Measurements from ENCODE around the gene GCC2. TPM values are rescaled to one million over a fixed set of nuclear protein-coding genes. Genes with fewer than 3 reads are reported as not detected.
"Not testable (repeated sequence)": the region's sequence is repeated elsewhere in the genome, so short reads cannot be mapped to it uniquely, and the experiment has no call there.

Gene GCC2
- total RNA-seq, 1 donor from 2014 or later, result 43.4 TPM

GRCh38 chr2:108548208-108549003 is 99.4 kb downstream of the GCC2 start:
- no peak overlapping the region for H3K27ac Mint-ChIP-seq

DNA sequence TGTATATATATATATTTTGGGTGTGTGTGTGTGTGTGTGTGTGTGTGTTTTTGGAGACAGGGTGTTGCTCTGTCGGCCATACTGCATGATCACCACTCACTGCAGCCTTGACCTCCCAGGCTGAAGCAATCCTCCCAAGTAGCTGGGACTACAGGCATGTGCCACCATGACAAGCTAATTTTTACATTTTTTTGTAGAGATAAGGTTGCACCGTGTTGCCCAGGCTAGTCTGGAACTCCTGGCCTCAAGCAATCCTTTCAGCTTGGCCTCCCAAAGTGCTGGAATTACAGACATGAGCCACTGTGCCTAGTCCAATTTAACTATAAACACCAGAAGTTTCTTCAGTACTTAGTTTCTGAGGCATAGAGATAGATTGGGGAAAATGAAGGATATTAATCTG is 103.6 kb downstream of the GCC2 start:
- Mint-ChIP-seq H3K4me3 (no peak overlapping the region), H3K9me3 (no peaks in the 10 kb centered on the region), H3K36me3 (ENCODE audit: low read depth) (no peaks in the 10 kb centered on the region), H3K4me1 (peaks cover 8% of the 10 kb centered on the region), H3K27ac (no peak overlapping the region), H3K27me3 (no peaks in the 10 kb centered on the region)
- intact Hi-C loops (cut with micrococcal nuclease), result no loop called here
- no peak for DNase-seq

More at GRCh38 chr2:108548208-108549003, 99.4 kb downstream of the GCC2 start:
- Mint-ChIP-seq H3K9me3 (peaks cover 3% of the 10 kb centered on the region), H3K36me3 (ENCODE audit: low read depth) (peaks cover 11% of the 10 kb centered on the region), H3K4me3 (no peak overlapping the region), H3K27me3 (no peaks in the 10 kb centered on the region), H3K4me1 (peaks cover 6% of the 10 kb centered on the region)
- DNase-seq, result no peak
- intact Hi-C loops (cut with micrococcal nuclease), result no loop called here

- intact Hi-C loops (cut with micrococcal nuclease), result no loop called here
- H3K4me3 Mint-ChIP-seq, result no peak overlapping the region
These were observed 104.4 kb downstream of the GCC2 start for GRCh38 chr2:108553209-108553919.

DNA sequence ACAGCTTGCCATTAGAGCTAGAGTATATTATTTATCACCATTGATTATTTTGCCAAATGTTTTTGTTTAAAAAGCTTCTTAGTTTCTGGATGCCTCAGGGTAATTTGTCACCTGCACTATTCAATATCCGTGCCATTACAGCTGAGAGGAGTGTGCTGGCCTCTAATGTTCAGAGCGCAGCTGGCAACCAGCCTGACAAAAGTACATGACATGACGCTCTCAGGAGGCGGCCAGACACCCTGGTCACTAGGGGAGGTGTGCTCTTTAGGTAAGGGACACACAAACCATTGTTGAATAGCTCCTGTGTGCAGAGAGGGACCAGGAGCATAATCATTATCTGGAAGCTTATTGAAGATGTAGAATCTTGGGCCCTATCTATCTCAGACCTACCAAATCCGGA is 105.5 kb downstream of the GCC2 start:
- no peak for DNase-seq
- H3K9me3 Mint-ChIP-seq, result no peaks in the 10 kb centered on the region
- intact Hi-C loops (cut with micrococcal nuclease), result no loop called here
- no peak overlapping the region for H3K27ac Mint-ChIP-seq
- H3K4me1 Mint-ChIP-seq, result peaks cover 6% of the 10 kb centered on the region
- H3K27me3 Mint-ChIP-seq, result no peaks in the 10 kb centered on the region
- no peak overlapping the region for H3K4me3 Mint-ChIP-seq
- H3K36me3 Mint-ChIP-seq (ENCODE audit: low read depth), result no peaks in the 10 kb centered on the region

More at GRCh38 chr2:108553209-108553919, 104.4 kb downstream of the GCC2 start:
- DNase-seq, result no peak
- H3K4me1 Mint-ChIP-seq, result peaks cover 6% of the 10 kb centered on the region
- no peaks in the 10 kb centered on the region for H3K9me3 Mint-ChIP-seq
- no peak overlapping the region for H3K27ac Mint-ChIP-seq
- no peaks in the 10 kb centered on the region for H3K36me3 Mint-ChIP-seq (ENCODE audit: low read depth)
- no peaks in the 10 kb centered on the region for H3K27me3 Mint-ChIP-seq

GRCh38 chr2:108555572-108555971 is 106.6 kb downstream of the GCC2 start:
- Mint-ChIP-seq H3K36me3 (ENCODE audit: low read depth) (no peaks in the 10 kb centered on the region), H3K27ac (no peak overlapping the region), H3K9me3 (no peaks in the 10 kb centered on the region), H3K27me3 (no peaks in the 10 kb centered on the region), H3K4me3 (no peak overlapping the region), H3K4me1 (peaks cover 6% of the 10 kb centered on the region)
- no peak for DNase-seq
- intact Hi-C loops (cut with micrococcal nuclease), result no loop called here

- H3K36me3 Mint-ChIP-seq (ENCODE audit: low read depth); H3K9me3 Mint-ChIP-seq; intact Hi-C loops (cut with micrococcal nuclease); H3K27ac Mint-ChIP-seq; H3K4me1 Mint-ChIP-seq; H3K4me3 Mint-ChIP-seq; DNase-seq; H3K27me3 Mint-ChIP-seq: not testable (repeated sequence)
These were observed 107.6 kb downstream of the GCC2 start for GRCh38 chr2:108556581-108556980.

Other genes starting within 250 kb of the GCC2 start
- gene SULT1C3, start 209.2 kb upstream of the GCC2 start, total RNA-seq, result not detected in 2 replicates
- gene SULT1C2, start 160.3 kb upstream of the GCC2 start, total RNA-seq, result not detected in 2 replicates
- gene SULT1C4, start 71.3 kb upstream of the GCC2 start, total RNA-seq, result not detected in 2 replicates
- gene LIMS1, start 85.3 kb downstream of the GCC2 start, total RNA-seq, result 63.1 and 66.0 TPM in 2 replicates

Measured in activated CD4-positive, alpha-beta T cell treated with anti-CD3 and anti-CD28 coated beads, Interleukin-2, amount 10 ng/mL, durations not matched to agents 24 days and 14 days (primary cell).